GM12891 (cell line): ENCODE measurements around the gene DPP10.

Experiments
- PAX5 ChIP-seq: IDR thresholded peaks from 2 replicates; pipeline ENCODE4 v1.6.1; 2011; ENCODE audit warnings: low read length, moderate library complexity, mild to moderate bottlenecking; ENCODE audit not compliant: insufficient read depth, severe bottlenecking
- POLR2A ChIP-seq: IDR thresholded peaks from 2 replicates; pipeline ENCODE4 v1.6.1; 2011; ENCODE audit warnings: low read depth, low read length, control low read depth
- POLR2AphosphoS5 ChIP-seq: IDR thresholded peaks from 2 replicates; pipeline ENCODE4 v1.6.1; 2011; ENCODE audit warnings: low read depth, low read length, control low read depth
- SPI1 ChIP-seq: IDR thresholded peaks from 2 replicates; pipeline ENCODE4 v1.6.1; 2011; ENCODE audit warnings: low read depth, low read length, control low read depth
- TAF1 ChIP-seq: IDR thresholded peaks from 2 replicates; pipeline ENCODE4 v1.6.1; 2011; ENCODE audit warnings: low read depth, low read length, control low read depth

DNA sequence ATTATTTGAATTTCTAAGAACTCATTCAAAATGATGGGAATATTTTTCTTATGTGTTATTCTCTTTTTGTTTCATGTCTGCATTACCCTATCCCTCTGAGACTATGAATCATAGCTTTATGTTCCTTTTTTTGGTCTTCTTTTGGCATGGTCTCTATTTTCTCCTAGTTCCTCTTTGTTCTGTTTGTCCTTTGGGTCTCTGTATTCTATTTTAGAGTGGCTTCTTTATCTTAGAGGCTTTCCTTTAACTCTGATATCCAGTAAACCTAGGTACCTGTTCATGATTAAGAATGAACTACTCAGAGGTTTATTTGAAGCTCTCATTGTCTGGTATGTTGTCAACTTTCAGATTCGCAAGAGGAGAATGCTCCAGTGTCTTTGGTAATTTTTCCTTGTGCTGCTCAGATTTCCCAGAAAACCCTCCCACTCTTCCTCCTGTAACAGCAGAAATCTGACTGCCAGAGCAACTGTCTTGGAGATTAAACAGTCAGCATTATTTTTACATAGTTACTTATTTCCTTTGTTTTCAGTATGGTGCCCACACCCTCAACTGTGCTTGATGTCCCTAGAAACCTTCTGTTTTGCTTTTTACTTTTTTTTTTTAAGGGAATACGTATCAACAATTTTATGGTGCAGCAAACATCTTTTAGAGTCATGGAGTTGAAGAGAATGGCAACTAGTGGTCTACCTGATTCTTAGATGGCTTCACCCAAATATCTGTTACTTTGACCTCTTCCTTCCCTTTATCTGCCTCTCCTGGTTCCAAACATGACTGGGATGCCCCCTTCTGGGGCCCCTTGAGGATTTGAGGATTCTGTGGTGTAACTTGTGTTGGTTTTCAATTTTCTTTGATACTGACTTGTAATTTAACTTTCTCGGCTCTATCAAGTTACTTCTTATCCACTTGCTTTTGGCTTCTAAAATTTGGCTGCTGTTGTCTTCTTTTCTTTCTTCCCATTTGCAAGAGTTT is 92.0 kb downstream of the DPP10 start:
- no peak for TF ChIP-seq POLR2A
- TF ChIP-seq POLR2AphosphoS5, result no peak
- no peak for TF ChIP-seq TAF1
- TF ChIP-seq SPI1, result no peak
- no peak for TF ChIP-seq PAX5
